SJSA1 (cell line): Measurements from ENCODE around the gene TTC21B. TPM values are rescaled to one million over a fixed set of nuclear protein-coding genes. Genes with fewer than 3 reads are reported as not detected.

ENCODE experiments used
- DNase-seq, 2 experiments: peaks; one replicate each; pipeline ENCODE4 v3.0.0-alpha.2; 2015 to 2020; ENCODE audit warnings: low spot score in 2 of 2, low read depth in 1 of 2
- H3K27ac ChIP-seq: fragments of 250-450 bp; sonication (Bioruptor Pico); 2 replicates; pipeline ENCODE4 v1.5.1; 2020; ENCODE audit warnings: mild to moderate bottlenecking, moderate library complexity
- H3K27me3 ChIP-seq: fragments of 250-450 bp; sonication (Bioruptor Pico); replicated peaks from 2 replicates; pipeline ENCODE4 v1.5.1; 2020; ENCODE audit warnings: mild to moderate bottlenecking, moderate library complexity
- H3K36me3 ChIP-seq: fragments of 250-450 bp; sonication (Bioruptor Pico); 2 replicates; pipeline ENCODE4 v1.5.1; 2020; ENCODE audit warnings: mild to moderate bottlenecking
- H3K4me1 ChIP-seq: fragments of 250-450 bp; sonication (Bioruptor Pico); replicated peaks from 2 replicates; pipeline ENCODE4 v1.6.1; 2021; ENCODE audit warnings: mild to moderate bottlenecking
- H3K4me3 ChIP-seq: fragments of 250-450 bp; sonication (Bioruptor Pico); 2 replicates; pipeline ENCODE4 v1.5.1; 2020; ENCODE audit warnings: mild to moderate bottlenecking
- H3K9me3 ChIP-seq: fragments of 250-450 bp; sonication (Bioruptor Pico); replicated peaks from 2 replicates; pipeline ENCODE4 v1.5.1; 2020; ENCODE audit warnings: mild to moderate bottlenecking
- total RNA-seq: library from RNA; depleted of rRNA; stranded (reverse); fragments of >200 nt; shearing (Covaris generic); gene quantifications from 2 replicates; pipeline ENCODE4 v1.2.3, GENCODE V29; 2014

Gene TTC21B
- total RNA-seq, 1 experiment from 2014 or later: 26.9 TPM

GRCh38 chr2:165905269-165905668 is 48.3 kb downstream of the TTC21B start:
- H3K4me1 ChIP-seq: peaks cover 14% of the 10 kb centered on the region
- H3K27me3 ChIP-seq: no peaks in the 10 kb centered on the region
- H3K36me3 ChIP-seq: peaks cover 33% of the 10 kb centered on the region
- no peak overlapping the region for H3K27ac ChIP-seq
- no peak overlapping the region for H3K4me3 ChIP-seq
- DNase-seq: no peak
- H3K9me3 ChIP-seq: no peaks in the 10 kb centered on the region

GRCh38 chr2:165904432-165904831 is 49.1 kb downstream of the TTC21B start:
- peaks cover 39% of the 10 kb centered on the region for H3K36me3 ChIP-seq
- H3K9me3 ChIP-seq: no peaks in the 10 kb centered on the region
- H3K27me3 ChIP-seq: no peaks in the 10 kb centered on the region
- H3K4me1 ChIP-seq: peaks cover 8% of the 10 kb centered on the region; the same call in 1 of the 2 replicates
- no peak overlapping the region for H3K4me3 ChIP-seq
- H3K27ac ChIP-seq: no peak overlapping the region
- no peak for DNase-seq

- H3K9me3 ChIP-seq: no peaks in the 10 kb centered on the region
- 0 out of 2 replicates have a peak, but pooled peaks cover 3% of the 10 kb centered on the region for H3K4me1 ChIP-seq
- no peak overlapping the region for H3K27ac ChIP-seq
- no peak overlapping the region for H3K4me3 ChIP-seq
- H3K36me3 ChIP-seq: peaks cover 47% of the 10 kb centered on the region
- no peak for DNase-seq
- no peaks in the 10 kb centered on the region for H3K27me3 ChIP-seq
These were observed 50.2 kb downstream of the TTC21B start for GRCh38 chr2:165903406-165903805.

GRCh38 chr2:165902934-165903333 is 50.6 kb downstream of the TTC21B start:
- H3K27me3 ChIP-seq: no peaks in the 10 kb centered on the region
- no peak overlapping the region for H3K27ac ChIP-seq
- peaks cover 51% of the 10 kb centered on the region for H3K36me3 ChIP-seq
- H3K9me3 ChIP-seq: no peaks in the 10 kb centered on the region
- DNase-seq: peak in 1 of 2 experiments; percentile 12
- H3K4me1 ChIP-seq: 0 out of 2 replicates have a peak, but pooled peaks cover 3% of the 10 kb centered on the region
- H3K4me3 ChIP-seq: no peak overlapping the region

- peaks cover 63% of the 10 kb centered on the region for H3K36me3 ChIP-seq
- 0 out of 2 replicates have a peak, but pooled peaks cover 3% of the 10 kb centered on the region for H3K4me1 ChIP-seq
- H3K9me3 ChIP-seq: no peaks in the 10 kb centered on the region
- no peak for DNase-seq
- no peak overlapping the region for H3K4me3 ChIP-seq
- no peak overlapping the region for H3K27ac ChIP-seq
- no peaks in the 10 kb centered on the region for H3K27me3 ChIP-seq
These were observed 51.8 kb downstream of the TTC21B start for GRCh38 chr2:165901620-165902298.

GRCh38 chr2:165899311-165899710 is 54.3 kb downstream of the TTC21B start:
- H3K9me3 ChIP-seq: no peaks in the 10 kb centered on the region
- H3K4me1 ChIP-seq: 0 out of 2 replicates have a peak, but pooled peaks cover 3% of the 10 kb centered on the region
- no peaks in the 10 kb centered on the region for H3K27me3 ChIP-seq
- DNase-seq: no peak
- H3K36me3 ChIP-seq: peaks cover 68% of the 10 kb centered on the region
- no peak overlapping the region for H3K4me3 ChIP-seq
- no peak overlapping the region for H3K27ac ChIP-seq

- Histone ChIP-seq H3K27me3 (no peaks in the 10 kb centered on the region), H3K36me3 (peaks cover 67% of the 10 kb centered on the region), H3K4me3 (no peak overlapping the region), H3K9me3 (no peaks in the 10 kb centered on the region), H3K4me1 (0 out of 2 replicates have a peak, but pooled peaks cover 3% of the 10 kb centered on the region), H3K27ac (no peak overlapping the region)
- no peak for DNase-seq
These were observed 55.2 kb downstream of the TTC21B start for GRCh38 chr2:165898381-165898780.

GRCh38 chr2:165897726-165898125 is 55.9 kb downstream of the TTC21B start:
- no peak overlapping the region for H3K27ac ChIP-seq
- H3K4me1 ChIP-seq: no peaks in the 10 kb centered on the region
- peaks cover 67% of the 10 kb centered on the region for H3K36me3 ChIP-seq
- H3K9me3 ChIP-seq: no peaks in the 10 kb centered on the region
- H3K27me3 ChIP-seq: no peaks in the 10 kb centered on the region
- no peak for DNase-seq
- H3K4me3 ChIP-seq: no peak overlapping the region

GRCh38 chr2:165897074-165897473 is 56.5 kb downstream of the TTC21B start:
- Histone ChIP-seq H3K27me3 (no peaks in the 10 kb centered on the region), H3K4me3 (no peak overlapping the region), H3K9me3 (no peaks in the 10 kb centered on the region), H3K27ac (no peak overlapping the region), H3K36me3 (peaks cover 70% of the 10 kb centered on the region), H3K4me1 (no peaks in the 10 kb centered on the region)
- no peak for DNase-seq

- H3K27ac ChIP-seq: no peak overlapping the region
- H3K27me3 ChIP-seq: no peaks in the 10 kb centered on the region
- peaks cover 67% of the 10 kb centered on the region for H3K36me3 ChIP-seq
- no peak overlapping the region for H3K4me3 ChIP-seq
- no peaks in the 10 kb centered on the region for H3K9me3 ChIP-seq
- DNase-seq: no peak
- H3K4me1 ChIP-seq: no peaks in the 10 kb centered on the region
These were observed 57.6 kb downstream of the TTC21B start for GRCh38 chr2:165895974-165896373.

GRCh38 chr2:165893556-165893955 is 60.0 kb downstream of the TTC21B start:
- H3K27ac ChIP-seq: no peak overlapping the region

GRCh38 chr2:165892526-165892925 is 61.0 kb downstream of the TTC21B start:
- H3K4me1 ChIP-seq: no peaks in the 10 kb centered on the region

More at GRCh38 chr2:165893556-165893955, 60.0 kb downstream of the TTC21B start:
- Histone ChIP-seq H3K36me3 (peaks cover 70% of the 10 kb centered on the region), H3K4me3 (no peak overlapping the region), H3K4me1 (no peaks in the 10 kb centered on the region), H3K9me3 (no peaks in the 10 kb centered on the region), H3K27me3 (no peaks in the 10 kb centered on the region)
- no peak for DNase-seq

GRCh38 chr2:165891943-165892342 is 61.6 kb downstream of the TTC21B start:
- Histone ChIP-seq H3K9me3 (no peaks in the 10 kb centered on the region), H3K4me3 (no peak overlapping the region), H3K27me3 (no peaks in the 10 kb centered on the region), H3K4me1 (no peaks in the 10 kb centered on the region), H3K27ac (no peak overlapping the region), H3K36me3 (peaks cover 54% of the 10 kb centered on the region)
- DNase-seq: no peak

More at GRCh38 chr2:165892526-165892925, 61.0 kb downstream of the TTC21B start:
- Histone ChIP-seq H3K9me3 (no peaks in the 10 kb centered on the region), H3K27me3 (no peaks in the 10 kb centered on the region), H3K27ac (no peak overlapping the region), H3K4me3 (no peak overlapping the region), H3K36me3 (peaks cover 59% of the 10 kb centered on the region)
- DNase-seq: no peak

- Histone ChIP-seq H3K9me3 (no peaks in the 10 kb centered on the region), H3K4me3 (no peak overlapping the region), H3K36me3 (peaks cover 48% of the 10 kb centered on the region), H3K27ac (no peak overlapping the region), H3K27me3 (no peaks in the 10 kb centered on the region), H3K4me1 (no peaks in the 10 kb centered on the region)
- DNase-seq: no peak
These were observed 62.2 kb downstream of the TTC21B start for GRCh38 chr2:165891345-165891744.
